Measurements from ENCODE around the gene AGAP1. TPM values are rescaled to one million over a fixed set of nuclear protein-coding genes. Genes with fewer than 3 reads are reported as not detected.
A peak's percentile ranks its signal among the peaks of the same experiment; 100 is the strongest.

Gene AGAP1
- total RNA-seq, 4 donors from 2014 or later, result 7.2 to 19.6 (median 15.2) TPM

- Histone ChIP-seq H3K4me1 (no peaks in the 10 kb centered on the region), H3K4me3 (no peak overlapping the region), H3K9me3 (no peaks in the 10 kb centered on the region), H3K27ac (no peak overlapping the region), H3K36me3 (peaks cover 0 to 16% (median 0%) of the 10 kb centered on the region in 3 donors), H3K27me3 (no peaks in the 10 kb centered on the region)
- TF ChIP-seq CTCF (IDR thresholded peaks at IDR 0.05), result no peak
- TF ChIP-seq POLR2A (IDR thresholded peaks at IDR 0.05), result no peak
- intact Hi-C loops (cut with DNase I), result no loop called here
- 82 to 95% methylated on average over 6 of the region's 6 CpGs for WGBS, 2 donors
- no peak for DNase-seq
These were observed 287.9 kb downstream of the AGAP1 start for GRCh38 chr2:235781775-235782174.

- H3K9me3 ChIP-seq, result no peaks in the 10 kb centered on the region
- intact Hi-C loops (cut with DNase I), result no loop called here
- no peak overlapping the region for H3K4me3 ChIP-seq
- WGBS, 2 donors, result 81 to 90% methylated on average over 4 of the region's 4 CpGs
- H3K27me3 ChIP-seq, result no peaks in the 10 kb centered on the region
- no peak for DNase-seq
- no peak overlapping the region for H3K27ac ChIP-seq
- H3K4me1 ChIP-seq, result no peaks in the 10 kb centered on the region
- H3K36me3 ChIP-seq, result peaks cover 0 to 7% (median 0%) of the 10 kb centered on the region in 3 donors
- TF ChIP-seq POLR2A (IDR thresholded peaks at IDR 0.05) (no peak), CTCF (IDR thresholded peaks at IDR 0.05) (no peak)
These were observed 290.9 kb downstream of the AGAP1 start for GRCh38 chr2:235784788-235785187.

- TF ChIP-seq POLR2A (IDR thresholded peaks at IDR 0.05) (no peak), CTCF (IDR thresholded peaks at IDR 0.05) (no peak)
- no peaks in the 10 kb centered on the region for H3K4me1 ChIP-seq
- H3K4me3 ChIP-seq, result no peak overlapping the region
- H3K27ac ChIP-seq, result no peak overlapping the region
- no peaks in the 10 kb centered on the region for H3K27me3 ChIP-seq
- WGBS, 2 donors, result 68 to 71% methylated on average over 4 of the region's 4 CpGs
- peaks cover 0 to 7% (median 0%) of the 10 kb centered on the region in 3 donors for H3K36me3 ChIP-seq
- no peak for DNase-seq
- no peaks in the 10 kb centered on the region for H3K9me3 ChIP-seq
- intact Hi-C loops (cut with DNase I), result no loop called here
These were observed 295.7 kb downstream of the AGAP1 start for GRCh38 chr2:235789552-235789951.

GRCh38 chr2:235793163-235793752 is 299.4 kb downstream of the AGAP1 start:
- no peak for DNase-seq
- H3K4me1 ChIP-seq, result no peaks in the 10 kb centered on the region
- WGBS, 2 donors, result 57 to 58% methylated on average over 11 to 13 of the region's 13 CpGs
- no peak for TF ChIP-seq POLR2A (IDR thresholded peaks at IDR 0.05)
- peak in 1 of 6 experiments; percentile 36 for TF ChIP-seq CTCF (IDR thresholded peaks at IDR 0.05)
- H3K27ac ChIP-seq, result no peak overlapping the region
- intact Hi-C loops (cut with DNase I), result no loop called here
- no peaks in the 10 kb centered on the region for H3K9me3 ChIP-seq
- H3K27me3 ChIP-seq, result no peaks in the 10 kb centered on the region
- no peak overlapping the region for H3K4me3 ChIP-seq
- peaks cover 0 to 8% (median 0%) of the 10 kb centered on the region in 3 donors for H3K36me3 ChIP-seq

GRCh38 chr2:235799281-235799680 is 305.4 kb downstream of the AGAP1 start:
- Histone ChIP-seq H3K9me3 (no peaks in the 10 kb centered on the region), H3K4me1 (no peaks in the 10 kb centered on the region), H3K27me3 (no peaks in the 10 kb centered on the region), H3K36me3 (peaks cover 0 to 49% (median 0%) of the 10 kb centered on the region in 3 donors), H3K27ac (no peak overlapping the region), H3K4me3 (no peak overlapping the region)
- intact Hi-C loops (cut with DNase I), result no loop called here
- no peak for DNase-seq
- 84 to 90% methylated on average over 17 of the region's 17 CpGs for WGBS, 2 donors
- TF ChIP-seq CTCF (IDR thresholded peaks at IDR 0.05), result no peak
- TF ChIP-seq POLR2A (IDR thresholded peaks at IDR 0.05), result no peak
